OCI-LY7 (cell line): ENCODE measurements around the gene GRK5. TPM values are rescaled to one million over a fixed set of nuclear protein-coding genes. Genes with fewer than 3 reads are reported as not detected.

Experiments
- BruUV-seq: library from RNA; stranded (reverse); fragments of 400-500 nt; replicated peaks from 2 replicates; lab custom pipeline; 2021; lab: Mats Ljungman, UMichigan
- CTCF ChIA-PET: fragments of 300-600 bp; sonication (Branson Sonifier 250); formaldehyde crosslinking; loops from one replicate; lab custom pipeline; 2022; ENCODE audit warnings: antibody characterized with exemption; ENCODE audit not compliant: unreplicated experiment; lab: Charles Lee
- POLR2A ChIA-PET: fragments of 300-600 bp; sonication (Branson Sonifier 250); formaldehyde crosslinking; loops from one replicate; lab custom pipeline; 2022; ENCODE audit warnings: antibody characterized with exemption; lab: Charles Lee
- DNase-seq: peaks from one replicate; pipeline ENCODE4 v3.0.0-alpha.2; 2015; ENCODE audit warnings: low spot score
- H2AFZ ChIP-seq: fragments of 200-600 bp; sonication (generic), shearing (Covaris generic); 2 replicates; pipeline ENCODE4 v1.6.1; 2014; ENCODE audit warnings: mild to moderate bottlenecking, antibody characterized with exemption, low read length, moderate library complexity
- H3K27ac ChIP-seq: fragments of 200-600 bp; sonication (generic); 2 replicates; pipeline ENCODE4 v1.5.1; 2014; ENCODE audit warnings: mixed run types, low read depth, mild to moderate bottlenecking, moderate library complexity, low read length, inconsistent platforms; ENCODE audit not compliant: poor library complexity, severe bottlenecking
- H3K36me3 ChIP-seq: fragments of 200-600 bp; sonication (generic); 2 replicates; pipeline ENCODE4 v1.6.1; 2014; ENCODE audit warnings: mild to moderate bottlenecking, antibody characterized with exemption, low read length, moderate library complexity, mixed read lengths; ENCODE audit not compliant: insufficient read depth
- H3K4me1 ChIP-seq: fragments of 200-600 bp; sonication (generic); 2 replicates; pipeline ENCODE4 v1.5.1; 2014; ENCODE audit warnings: mild to moderate bottlenecking, low read length; ENCODE audit not compliant: insufficient read depth, poor library complexity, severe bottlenecking
- H3K4me2 ChIP-seq: fragments of 200-600 bp; sonication (generic); 2 replicates; pipeline ENCODE4 v1.6.1; 2014; ENCODE audit warnings: mild to moderate bottlenecking, low read length
- H3K4me3 ChIP-seq: fragments of 200-600 bp; sonication (generic); 2 replicates; pipeline ENCODE4 v1.5.1; 2014; ENCODE audit warnings: mild to moderate bottlenecking, low read depth, low read length; ENCODE audit not compliant: poor library complexity, severe bottlenecking
- H3K79me2 ChIP-seq: fragments of 200-600 bp; sonication (generic); 2 replicates; pipeline ENCODE4 v1.6.1; 2016; ENCODE audit warnings: low read depth, mild to moderate bottlenecking, low read length, moderate library complexity, mixed read lengths; ENCODE audit not compliant: insufficient read depth
- H3K9me2 ChIP-seq: fragments of 200-600 bp; sonication (generic); 2 replicates; pipeline ENCODE4 v1.6.1; 2016; ENCODE audit warnings: mild to moderate bottlenecking, low read length, mixed read lengths; ENCODE audit not compliant: insufficient read depth
- H3K9me3 ChIP-seq: fragments of 200-600 bp; sonication (generic); 2 replicates; pipeline ENCODE4 v1.6.1; 2014; ENCODE audit warnings: mild to moderate bottlenecking, mixed run types, low read length, mixed read lengths
- H4K20me1 ChIP-seq: fragments of 200-600 bp; sonication (generic); 2 replicates; pipeline ENCODE4 v1.6.1; 2014; ENCODE audit warnings: mild to moderate bottlenecking, antibody characterized with exemption, low read length, moderate library complexity, mixed read lengths; ENCODE audit not compliant: insufficient read depth
- CTCF ChIP-seq: fragments of 200-600 bp; sonication (generic); conservative IDR thresholded peaks from 2 replicates; pipeline ENCODE4 v1.5.1; 2014; ENCODE audit warnings: mild to moderate bottlenecking, antibody characterized with exemption, low read length, moderate library complexity, mixed read lengths
- EZH2phosphoT487 ChIP-seq: fragments of 200-600 bp; sonication (generic); IDR thresholded peaks from 2 replicates; pipeline ENCODE4 v1.6.1; 2018; ENCODE audit warnings: low read depth, borderline replicate concordance, mild to moderate bottlenecking, mixed run types, antibody characterized with exemption, low read length, moderate library complexity, mixed read lengths
- intact Hi-C: fragments of 100-400 bp; cut with micrococcal nuclease; formaldehyde crosslinking; loops from one replicate; pipeline ENCODE4 v1.10.0; 2022; ENCODE audit not compliant: unreplicated experiment
- total RNA-seq, 2 experiments: library from RNA; depleted of rRNA in 1 of 2; stranded (reverse); fragments of >200 nt in 1 of 2; shearing (Covaris generic) in 1 of 2; gene quantifications; 2 replicates each; pipeline ENCODE4 v1.2.3, GENCODE V29; 2014 to 2022

Gene GRK5
- total RNA-seq, 2 experiments from 2014 or later: 4.7 to 10.2 TPM

- CTCF ChIA-PET: no interaction called here
These were observed 94.0 kb downstream of the GRK5 start for GRCh38 chr10:119301397-119301796.

DNA sequence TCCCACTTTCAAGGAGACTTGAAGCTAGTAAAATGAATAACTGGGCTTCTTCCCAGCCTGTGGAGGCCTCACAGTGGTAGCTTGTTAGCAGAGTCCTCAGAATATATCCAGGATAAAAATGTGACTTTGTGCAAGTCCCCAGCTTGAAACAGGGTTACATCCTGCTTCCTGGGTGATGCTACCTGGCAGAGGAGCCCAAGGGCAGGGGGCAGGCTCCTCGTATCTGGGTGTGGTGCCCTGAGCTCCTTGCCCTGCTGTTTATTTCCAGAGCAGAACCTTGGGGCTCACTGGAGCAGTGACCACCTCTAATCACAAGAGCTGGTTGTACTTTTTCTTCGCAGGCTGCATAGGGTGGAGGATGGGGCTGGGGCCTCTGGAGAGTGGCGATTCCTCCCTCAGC is 94.8 kb downstream of the GRK5 start:
- Histone ChIP-seq H3K27ac (no peak overlapping the region), H3K4me3 (no peak overlapping the region), H4K20me1 (no peaks in the 10 kb centered on the region), H3K9me2 (no peaks in the 10 kb centered on the region), H3K36me3 (no peaks in the 10 kb centered on the region), H3K79me2 (no peaks in the 10 kb centered on the region), H3K4me1 (peaks cover 77% of the 10 kb centered on the region), H3K4me2 (no peak overlapping the region), H2AFZ (no peak overlapping the region), H3K9me3 (peaks cover 6% of the 10 kb centered on the region; the same call in 1 of the 2 replicates)
- intact Hi-C loops: loop anchor here (10.0 kb wide), 1 partner anchor 547 kb away; the partner anchor contains the start of gene CACUL1
- ChIA-PET CTCF (no interaction called here), POLR2A (interaction anchor here (0.5 to 1.1 kb wide), 5 partner anchors 9 to 355 kb away, joined by 3 read pairs; no protein-coding TSS in a partner anchor)
- DNase-seq: no peak
- TF ChIP-seq EZH2phosphoT487: no peak
- TF ChIP-seq CTCF: no peak
- no TSS peak for BruUV-seq

More at GRCh38 chr10:119301397-119301796, 94.0 kb downstream of the GRK5 start:
- Histone ChIP-seq H3K36me3 (no peaks in the 10 kb centered on the region), H3K27ac (no peak overlapping the region), H3K79me2 (no peaks in the 10 kb centered on the region), H4K20me1 (no peaks in the 10 kb centered on the region), H3K9me2 (no peaks in the 10 kb centered on the region), H2AFZ (no peak overlapping the region), H3K4me1 (peaks cover 70% of the 10 kb centered on the region), H3K4me2 (no peak overlapping the region), H3K9me3 (peaks cover 6% of the 10 kb centered on the region; the same call in 1 of the 2 replicates), H3K4me3 (no peak overlapping the region)
- intact Hi-C loops: loop anchor here (10.0 kb wide), 1 partner anchor 547 kb away; the partner anchor contains the start of gene CACUL1
- POLR2A ChIA-PET: interaction anchor here (0.6 to 1.0 kb wide), 3 partner anchors 8 to 356 kb away, joined by 3 read pairs; no protein-coding TSS in a partner anchor
- peak; percentile 28 for DNase-seq
- TF ChIP-seq EZH2phosphoT487: no peak
- BruUV-seq: no TSS peak

DNA sequence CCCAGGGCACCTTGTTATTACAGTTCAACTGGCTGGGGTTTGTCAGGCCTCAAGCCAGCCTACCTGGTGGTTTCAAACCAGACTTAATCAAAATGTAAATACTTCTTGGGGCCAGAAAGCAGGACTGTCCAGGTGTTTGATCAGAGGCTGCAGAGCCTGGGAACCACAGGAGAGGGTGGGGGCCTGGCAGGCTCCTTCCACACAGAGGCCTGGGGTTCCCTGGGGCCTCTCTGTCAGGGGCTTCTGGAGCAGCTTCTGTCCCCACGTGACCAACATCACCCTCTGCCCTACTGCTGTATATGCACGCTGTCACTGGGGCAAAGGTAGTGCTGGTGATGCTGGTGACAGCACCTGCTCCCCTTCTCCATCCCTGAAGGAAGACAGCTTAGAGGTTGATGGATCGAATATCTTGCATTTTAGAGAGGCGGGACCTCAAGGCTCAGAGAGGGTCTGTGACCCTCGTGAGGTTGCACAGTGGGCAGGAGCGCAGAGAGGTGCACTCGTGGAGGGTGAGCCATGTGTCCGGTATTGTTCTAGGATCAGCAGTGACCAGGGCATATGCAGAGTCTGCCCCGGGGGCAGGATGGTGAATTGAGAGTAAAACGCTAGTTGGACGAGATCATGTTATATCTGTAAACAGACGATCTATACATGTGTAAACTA is 95.4 kb downstream of the GRK5 start:
- no peak overlapping the region for H3K27ac ChIP-seq
- H3K9me2 ChIP-seq: no peaks in the 10 kb centered on the region
- no peaks in the 10 kb centered on the region for H3K36me3 ChIP-seq
- H3K4me3 ChIP-seq: no peak overlapping the region
- BruUV-seq: no TSS peak
- TF ChIP-seq CTCF (no peak), EZH2phosphoT487 (no peak)
- POLR2A ChIA-PET: interaction anchor here (0.5 to 1.1 kb wide), 3 partner anchors 10 to 189 kb away, joined by 3 read pairs; no protein-coding TSS in a partner anchor
- no peak overlapping the region for H2AFZ ChIP-seq
- peaks cover 4% of the 10 kb centered on the region; the same call in 1 of the 2 replicates for H3K9me3 ChIP-seq
- no peaks in the 10 kb centered on the region for H3K79me2 ChIP-seq
- no peak for DNase-seq
- no peaks in the 10 kb centered on the region for H4K20me1 ChIP-seq
- H3K4me2 ChIP-seq: no peak overlapping the region
- intact Hi-C loops: loop anchor here (10.0 kb wide), 1 partner anchor 548 kb away; the partner anchor contains the start of gene CACUL1
- H3K4me1 ChIP-seq: peaks cover 83% of the 10 kb centered on the region
- CTCF ChIA-PET: no interaction called here
